IMR-90 (cell line): ENCODE data around the gene ZW10. TPM values are rescaled to one million over a fixed set of nuclear protein-coding genes. Genes with fewer than 3 reads are reported as not detected.

ENCODE experiments used
- ATAC-seq: fragments of 200-7000 bp; cut with Tn5 transposase; 2 replicates; pipeline ENCODE4 v1.9.1; 2020; ENCODE audit warnings: low read depth, mild to moderate bottlenecking, moderate library complexity
- Bru-seq: library from RNA; stranded (reverse); fragments of 400-500 nt; gene quantifications from one replicate; lab custom pipeline; 2021; lab: Mats Ljungman, UMichigan
- BruChase-seq, 2 experiments: library from RNA; stranded (reverse); fragments of 400-500 nt; gene quantifications; one replicate each; lab custom pipeline; 2021; lab: Mats Ljungman, UMichigan
- BruUV-seq: library from RNA; stranded (reverse); fragments of 400-500 nt; replicated peaks from 2 replicates; lab custom pipeline; 2021; lab: Mats Ljungman, UMichigan
- CTCF ChIA-PET: fragments of 300-600 bp; formaldehyde crosslinking; extraction: SDS; loops from one replicate; lab custom pipeline; 2021; ENCODE audit warnings: antibody characterized with exemption; lab: Yijun Ruan, JAX
- POLR2A ChIA-PET: fragments of 300-600 bp; sonication (Branson Sonifier 250); formaldehyde crosslinking; loops from one replicate; lab custom pipeline; 2022; ENCODE audit warnings: antibody characterized with exemption; ENCODE audit not compliant: unreplicated experiment; lab: Charles Lee
- DNase-seq: peaks from one replicate; pipeline ENCODE4 v3.0.0; 2013
- H2AFZ ChIP-seq: replicated peaks from 2 replicates; pipeline ENCODE3; 2013; ENCODE audit warnings: low read length, mild to moderate bottlenecking; ENCODE audit not compliant: poor library complexity
- H2AK5ac ChIP-seq: 2 replicates; pipeline ENCODE4 v1.6.1; 2013; ENCODE audit warnings: low read depth, low read length, inconsistent platforms
- H2AK9ac ChIP-seq: replicated peaks from 2 replicates; pipeline ENCODE3; 2013; ENCODE audit warnings: mild to moderate bottlenecking, low read depth, low read length, moderate library complexity; ENCODE audit not compliant: poor library complexity
- H2BK120ac ChIP-seq: 2 replicates; pipeline ENCODE4 v1.6.1; 2013; ENCODE audit warnings: low read depth, low read length, inconsistent platforms
- H2BK15ac ChIP-seq: 3 replicates; pipeline ENCODE4 v1.6.1; 2013; ENCODE audit warnings: low read depth, low read length, inconsistent platforms
- H2BK20ac ChIP-seq: 2 replicates; pipeline ENCODE4 v1.6.1; 2013; ENCODE audit warnings: low read depth, mild to moderate bottlenecking, inconsistent platforms, low read length, moderate library complexity
- H2BK5ac ChIP-seq: 2 replicates; pipeline ENCODE4 v1.6.1; 2013; ENCODE audit warnings: mild to moderate bottlenecking, low read depth, low read length, inconsistent platforms; ENCODE audit not compliant: poor library complexity, severe bottlenecking
- H3K14ac ChIP-seq: replicated peaks from 2 replicates; pipeline ENCODE4 v1.6.1; 2013; ENCODE audit warnings: low read depth, low read length, inconsistent platforms
- H3K18ac ChIP-seq: 2 replicates; pipeline ENCODE4 v1.6.1; 2013; ENCODE audit warnings: low read depth, low read length, control low read depth
- H3K23ac ChIP-seq: 2 replicates; pipeline ENCODE4 v1.6.1; 2013; ENCODE audit warnings: low read depth, low read length, inconsistent platforms
- H3K27ac ChIP-seq: 2 replicates; pipeline ENCODE4 v1.5.1; 2013; ENCODE audit warnings: mild to moderate bottlenecking, control low read depth, low read length; ENCODE audit not compliant: insufficient read depth
- H3K27me3 ChIP-seq: 2 replicates; pipeline ENCODE4 v1.6.1; 2013; ENCODE audit warnings: low read length; ENCODE audit not compliant: control insufficient read depth, insufficient read depth
- H3K36me3 ChIP-seq: 2 replicates; pipeline ENCODE4 v1.6.1; 2013; ENCODE audit warnings: low read length, mixed read lengths; ENCODE audit not compliant: control insufficient read depth, insufficient read depth
- H3K4ac ChIP-seq: 2 replicates; pipeline ENCODE4 v1.6.1; 2013; ENCODE audit warnings: low read depth, low read length, inconsistent platforms
- H3K4me1 ChIP-seq: 2 replicates; pipeline ENCODE4 v1.6.1; 2013; ENCODE audit warnings: low read length, mixed read lengths; ENCODE audit not compliant: control insufficient read depth, insufficient read depth
- H3K4me2 ChIP-seq: 2 replicates; pipeline ENCODE4 v1.6.1; 2013; ENCODE audit warnings: low read depth, mild to moderate bottlenecking, control low read depth, low read length, moderate library complexity
- H3K4me3 ChIP-seq: 2 replicates; pipeline ENCODE4 v1.5.1; 2013; ENCODE audit warnings: low read depth, mild to moderate bottlenecking, control low read depth, low read length, moderate library complexity; ENCODE audit not compliant: insufficient read depth
- H3K56ac ChIP-seq: 2 replicates; pipeline ENCODE4 v1.6.1; 2013; ENCODE audit warnings: low read length, inconsistent platforms; ENCODE audit not compliant: insufficient read depth; ENCODE audit errors: extremely low read depth
- H3K79me1 ChIP-seq, 2 experiments: 2 replicates each; pipeline ENCODE4 v1.6.1; 2013; ENCODE audit warnings: low read length in 2 of 2, inconsistent platforms in 1 of 2, low read depth in 1 of 2
- H3K9ac ChIP-seq: 2 replicates; pipeline ENCODE4 v1.6.1; 2013; ENCODE audit warnings: low read depth, low read length, control low read depth
- H3K9me1 ChIP-seq: 2 replicates; pipeline ENCODE4 v1.6.1; 2013; ENCODE audit warnings: low read length, inconsistent platforms; ENCODE audit not compliant: insufficient read depth
- H3K9me3 ChIP-seq: 2 replicates; pipeline ENCODE4 v1.6.1; 2013; ENCODE audit warnings: low read length; ENCODE audit not compliant: control insufficient read depth, insufficient read depth
- H4K20me1 ChIP-seq: 2 replicates; pipeline ENCODE4 v1.6.1; 2013; ENCODE audit warnings: low read length, inconsistent platforms; ENCODE audit not compliant: insufficient read depth
- H4K5ac ChIP-seq: 2 replicates; pipeline ENCODE4 v1.6.1; 2013; ENCODE audit warnings: mild to moderate bottlenecking, low read depth, low read length, control low read depth
- H4K8ac ChIP-seq, 2 experiments: 2 replicates each; pipeline ENCODE4 v1.6.1; 2013; ENCODE audit warnings: low read depth in 2 of 2, low read length in 2 of 2, control low read depth in 1 of 2, inconsistent platforms in 1 of 2
- H4K91ac ChIP-seq: 2 replicates; pipeline ENCODE4 v1.6.1; 2013; ENCODE audit warnings: low read depth, low read length, inconsistent platforms; ENCODE audit not compliant: insufficient read depth
- BHLHE40 ChIP-seq: fragments of 150-350 bp; IDR thresholded peaks from 2 replicates; pipeline ENCODE4 v1.6.1; 2016; ENCODE audit warnings: mild to moderate bottlenecking, low read depth, low read length
- CHD1 ChIP-seq: IDR thresholded peaks from 2 replicates; pipeline ENCODE4 v1.6.1; 2012; ENCODE audit warnings: low read depth, low read length, improper control_type of control experiment
- ELK1 ChIP-seq: fragments of 150-350 bp; IDR thresholded peaks from 2 replicates; pipeline ENCODE4 v1.6.1; 2016; ENCODE audit warnings: low read depth, mild to moderate bottlenecking, low read length, moderate library complexity, borderline replicate concordance
- MAFK ChIP-seq: IDR thresholded peaks from 2 replicates; pipeline ENCODE4 v1.6.1; 2012; ENCODE audit warnings: low read depth, low read length, improper control_type of control experiment
- NFE2L2 ChIP-seq: fragments of 150-350 bp; IDR thresholded peaks from 2 replicates; pipeline ENCODE4 v1.6.1; 2016; ENCODE audit warnings: low read depth, mild to moderate bottlenecking, low read length
- POLR2A ChIP-seq: IDR thresholded peaks from 2 replicates; pipeline ENCODE4 v1.6.1; 2012; ENCODE audit warnings: mild to moderate bottlenecking, low read depth, low read length
- RAD21 ChIP-seq: IDR thresholded peaks from 2 replicates; pipeline ENCODE4 v1.6.1; 2012; ENCODE audit warnings: low read length, improper control_type of control experiment
- RCOR1 ChIP-seq: IDR thresholded peaks from 2 replicates; pipeline ENCODE4 v1.6.1; 2012; ENCODE audit warnings: mild to moderate bottlenecking, low read length, improper control_type of control experiment; ENCODE audit not compliant: insufficient replicate concordance
- WGBS, 2 experiments: methylation state at CpG; one replicate each; pipeline versions ENCODE4 v1.1.5 to v1.1.7; 2013; ENCODE audit warnings: missing lambda C conversion rate in 2 of 2; ENCODE audit not compliant: insufficient read length in 1 of 2; ENCODE audit errors: extremely low coverage in 2 of 2; 5-methylcytosine and 5-hydroxymethylcytosine counted together
- dilution Hi-C: fragments of 300-500 bp; cut with HindIII; formaldehyde crosslinking; loops from one replicate; pipeline ENCODE4 v1.14.3; 2018; ENCODE audit warnings: low sequenced_read_pairs; ENCODE audit not compliant: unreplicated experiment
- in situ Hi-C: fragments of 300-500 bp; cut with MboI; formaldehyde crosslinking; loops from 3 replicates; pipeline ENCODE4 v1.14.3; 2019; ENCODE audit warnings: low sequenced_read_pairs, inconsistent platforms, mixed read lengths
- intact Hi-C: fragments of 100-400 bp; cut with micrococcal nuclease; formaldehyde crosslinking; loops from 2 replicates; pipeline ENCODE4 v1.10.0; 2022
- long read RNA-seq: library from polyadenylated mRNA; unstranded; transcript quantifications from one replicate; pipeline ENCODE4 v2.0.0, GENCODE V29; 2021; ENCODE audit not compliant: unreplicated experiment
- polyA plus RNA-seq, 3 experiments: library from polyadenylated mRNA; depleted of rRNA; stranded (reverse); fragments of >200 nt; gene quantifications; 2 replicates each; pipeline ENCODE4 v1.2.3, GENCODE V29; 2012; ENCODE audit warnings: low replicate concordance in 1 of 3
- total RNA-seq: library from RNA; depleted of rRNA; stranded (reverse); fragments of >200 nt; gene quantifications from 2 replicates; pipeline ENCODE4 v1.2.3, GENCODE V29; 2012; rRNA removed
- TF ChIP-seq, protein P1 (sequence below): fragments of 150-350 bp; IDR thresholded peaks from 2 replicates; pipeline ENCODE4 v1.6.1; 2017; ENCODE audit warnings: mild to moderate bottlenecking, antibody characterized with exemption, low read length, low read depth
- TF ChIP-seq, protein P2 (sequence below): conservative IDR thresholded peaks from 2 replicates; pipeline ENCODE4 v1.5.1; 2012; ENCODE audit warnings: mild to moderate bottlenecking, low read depth, low read length, improper control_type of control experiment

Gene ZW10
- total RNA-seq: 30.6 and 33.3 TPM in 2 replicates
- polyA plus RNA-seq (2012; rRNA removed): 8.0 and 10.3 TPM in 2 replicates
- polyA plus RNA-seq (2012; cell fraction: cytosol; rRNA removed): 2.0 and 2.6 TPM in 2 replicates
- 0.86 and 5.1 TPM in 2 replicates for polyA plus RNA-seq (2012; cell fraction: nucleus; rRNA removed; ENCODE audit: low replicate concordance)
- percentile 71 among the genes with signal in this experiment for Bru-seq, nascent RNA
- percentile 64 among the genes with signal in this experiment for BruChase-seq, experiment 1, labeled RNA remaining after a 6-hour chase
- BruChase-seq, experiment 2, labeled RNA remaining after a 2-hour chase: percentile 63 among the genes with signal in this experiment
- long read RNA-seq, transcript ZW10-201 (16 exons, 2,992 nt): major isoform, 16 of 21 reads
- long read RNA-seq, partial matches to known transcripts: 2 of 21 reads
- long read RNA-seq, other reads (novel, unspliced or antisense): 3 of 21 reads

- peak within 1 kb of the TSS; percentile 65; the same call in 1 of the 2 replicates for H3K18ac ChIP-seq
- H3K4me2 ChIP-seq: peak within 1 kb of the TSS; percentile 90
- H3K9me3 ChIP-seq: no peaks in the 10 kb centered on the region
- ChIA-PET CTCF (interaction anchor here (0.8 to 1.2 kb wide), 2 partner anchors 26 to 1522 kb away, joined by 3 to 4 read pairs; no protein-coding TSS in a partner anchor), POLR2A (no interaction called here)
- H3K4me3 ChIP-seq: peak within 1 kb of the TSS; percentile 90
- H3K9me1 ChIP-seq: no peaks in the 10 kb centered on the region
- no peaks in the 10 kb centered on the region; the same call in 1 of the 2 replicates for H3K36me3 ChIP-seq
- intact Hi-C loops: loop anchor here (1.0 kb wide), 1 partner anchor 489 kb away; no protein-coding TSS in a partner anchor
- peak within 1 kb of the TSS; percentile 90 for H3K9ac ChIP-seq
- peak within 1 kb of the TSS; percentile 35; the same call in 1 of the 3 replicates for H2BK15ac ChIP-seq
- dilution Hi-C loops: no loop called here
- ATAC-seq (peak; percentile 100), DNase-seq (peak; percentile 96)
- H4K8ac ChIP-seq: peak within 1 kb of the TSS; percentile 45 to 92; a peak in 3 of 4 replicates
- H3K56ac ChIP-seq: peak within 1 kb of the TSS; percentile 84
- no peak within 1 kb of the TSS; the same call in 1 of the 2 replicates for H2BK20ac ChIP-seq
- peaks cover 2% of the 10 kb centered on the region; the same call in 1 of the 2 replicates for H3K4me1 ChIP-seq
- H3K27me3 ChIP-seq: peaks cover 3% of the 10 kb centered on the region
- BruUV-seq: no TSS peak
- H3K23ac ChIP-seq: peak within 1 kb of the TSS; percentile 39; the same call in 1 of the 2 replicates
- H3K79me1 ChIP-seq: peaks cover 6 to 23% of the 10 kb centered on the region in 2 experiments
- peak within 1 kb of the TSS; percentile 98 for H2AFZ ChIP-seq
- peak within 1 kb of the TSS; percentile 94 for H2AK9ac ChIP-seq
- H3K14ac ChIP-seq: peak within 1 kb of the TSS; percentile 85
- 0 out of 2 replicates have a peak within 1 kb of the TSS, but pooled peaks have one; percentile 44 for H4K5ac ChIP-seq
- peak within 1 kb of the TSS; percentile 50; the same call in 1 of the 2 replicates for H4K91ac ChIP-seq
- peak within 1 kb of the TSS; percentile 72 for H3K27ac ChIP-seq
- in situ Hi-C loops: no loop called here
- peak within 1 kb of the TSS; percentile 15; the same call in 1 of the 2 replicates for H2BK120ac ChIP-seq
- WGBS, 2 experiments: 0% methylated on average over 15 of the region's 46 CpGs; no CpG with 5 or more reads in 1 of the 2 experiments
- no peaks in the 10 kb centered on the region for H4K20me1 ChIP-seq
- H3K4ac ChIP-seq: peak within 1 kb of the TSS; percentile 75
- no peak within 1 kb of the TSS for H2AK5ac ChIP-seq
- H2BK5ac ChIP-seq: peak within 1 kb of the TSS; percentile 82
- TF ChIP-seq, protein P1, sequence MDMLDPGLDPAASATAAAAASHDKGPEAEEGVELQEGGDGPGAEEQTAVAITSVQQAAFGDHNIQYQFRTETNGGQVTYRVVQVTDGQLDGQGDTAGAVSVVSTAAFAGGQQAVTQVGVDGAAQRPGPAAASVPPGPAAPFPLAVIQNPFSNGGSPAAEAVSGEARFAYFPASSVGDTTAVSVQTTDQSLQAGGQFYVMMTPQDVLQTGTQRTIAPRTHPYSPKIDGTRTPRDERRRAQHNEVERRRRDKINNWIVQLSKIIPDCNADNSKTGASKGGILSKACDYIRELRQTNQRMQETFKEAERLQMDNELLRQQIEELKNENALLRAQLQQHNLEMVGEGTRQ: no peak
- TF ChIP-seq, protein P2, sequence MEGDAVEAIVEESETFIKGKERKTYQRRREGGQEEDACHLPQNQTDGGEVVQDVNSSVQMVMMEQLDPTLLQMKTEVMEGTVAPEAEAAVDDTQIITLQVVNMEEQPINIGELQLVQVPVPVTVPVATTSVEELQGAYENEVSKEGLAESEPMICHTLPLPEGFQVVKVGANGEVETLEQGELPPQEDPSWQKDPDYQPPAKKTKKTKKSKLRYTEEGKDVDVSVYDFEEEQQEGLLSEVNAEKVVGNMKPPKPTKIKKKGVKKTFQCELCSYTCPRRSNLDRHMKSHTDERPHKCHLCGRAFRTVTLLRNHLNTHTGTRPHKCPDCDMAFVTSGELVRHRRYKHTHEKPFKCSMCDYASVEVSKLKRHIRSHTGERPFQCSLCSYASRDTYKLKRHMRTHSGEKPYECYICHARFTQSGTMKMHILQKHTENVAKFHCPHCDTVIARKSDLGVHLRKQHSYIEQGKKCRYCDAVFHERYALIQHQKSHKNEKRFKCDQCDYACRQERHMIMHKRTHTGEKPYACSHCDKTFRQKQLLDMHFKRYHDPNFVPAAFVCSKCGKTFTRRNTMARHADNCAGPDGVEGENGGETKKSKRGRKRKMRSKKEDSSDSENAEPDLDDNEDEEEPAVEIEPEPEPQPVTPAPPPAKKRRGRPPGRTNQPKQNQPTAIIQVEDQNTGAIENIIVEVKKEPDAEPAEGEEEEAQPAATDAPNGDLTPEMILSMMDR: peak; percentile 83
- TF ChIP-seq RCOR1 (no peak), ELK1 (no peak), NFE2L2 (no peak), BHLHE40 (no peak), CHD1 (0 out of 2 replicates have a peak, but pooled peaks have one; percentile 36), RAD21 (no peak), MAFK (no peak), POLR2A (peak; percentile 61; the same call in 1 of the 2 replicates)
Observed at GRCh38 chr11:113773416-113774173, at the start of gene ZW10. ZW10 (minus strand) TSS chr11:113773692; CDS start chr11:113773666, 26 bp downstream.
